ENCODE results near the gene ITCH. TPM values are rescaled to one million over a fixed set of nuclear protein-coding genes. Genes with fewer than 3 reads are reported as not detected.

Gene ITCH
- total and polyA plus RNA-seq, 2 of the 8 experiments (the other 6 are each of a cell fraction or from before 2014, with no cell fraction given), result 3.9 to 45.2 TPM

DNA sequence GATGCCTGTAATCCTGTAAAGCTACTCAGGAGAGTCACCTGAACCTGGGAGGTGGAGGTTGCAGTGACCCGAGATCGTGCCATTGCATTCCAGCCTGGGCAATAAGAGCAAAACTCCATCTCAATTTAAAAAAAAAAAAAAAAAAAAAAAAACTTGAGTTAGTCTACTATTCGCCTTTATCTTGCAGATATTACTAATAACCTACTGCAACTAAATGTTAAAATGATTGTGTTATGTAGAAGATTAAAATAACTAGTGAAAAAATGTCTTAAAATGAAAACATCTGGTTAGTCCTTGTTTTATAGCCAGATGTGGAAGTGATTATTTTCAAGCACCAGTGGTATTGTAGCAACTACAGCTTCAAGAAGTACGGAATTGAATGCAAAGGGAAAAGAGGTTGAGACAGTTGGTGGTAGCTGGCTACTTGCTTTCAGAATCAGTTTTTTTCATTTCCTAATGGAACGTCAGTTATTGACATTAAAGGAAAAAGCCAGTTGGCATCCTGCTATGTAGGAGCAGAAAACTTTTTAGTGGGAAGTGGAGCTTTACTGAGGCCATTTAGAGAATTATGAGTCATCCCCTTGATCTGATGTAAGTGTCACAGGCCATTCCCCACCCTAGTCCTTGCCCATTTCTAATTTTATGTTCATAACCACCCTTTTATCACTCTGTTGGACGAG is 109.3 kb downstream of the ITCH start (continued):
- TF ChIP-seq HDAC2 (IDR thresholded peaks at IDR 0.05; ENCODE audit: borderline replicate concordance in 1 of 2, low read depth in 2 of 2, low read length in 2 of 2) (no peak), CHD1 (IDR thresholded peaks at IDR 0.05; ENCODE audit: low read depth, low read length) (no peak), SIX5 (IDR thresholded peaks at IDR 0.05; ENCODE audit: low read depth, low read length) (no peak), RAD21 (IDR thresholded peaks at IDR 0.05 in 1 of 2, conservative IDR thresholded peaks at IDR 0.05 in 1 of 2; ENCODE audit: low read depth in 2 of 2, low read length in 2 of 2) (no peak), FOSL1 (IDR thresholded peaks at IDR 0.05; ENCODE audit: insufficient read depth, low read depth, low read length) (no peak)
- TF ChIP-seq, protein P1, sequence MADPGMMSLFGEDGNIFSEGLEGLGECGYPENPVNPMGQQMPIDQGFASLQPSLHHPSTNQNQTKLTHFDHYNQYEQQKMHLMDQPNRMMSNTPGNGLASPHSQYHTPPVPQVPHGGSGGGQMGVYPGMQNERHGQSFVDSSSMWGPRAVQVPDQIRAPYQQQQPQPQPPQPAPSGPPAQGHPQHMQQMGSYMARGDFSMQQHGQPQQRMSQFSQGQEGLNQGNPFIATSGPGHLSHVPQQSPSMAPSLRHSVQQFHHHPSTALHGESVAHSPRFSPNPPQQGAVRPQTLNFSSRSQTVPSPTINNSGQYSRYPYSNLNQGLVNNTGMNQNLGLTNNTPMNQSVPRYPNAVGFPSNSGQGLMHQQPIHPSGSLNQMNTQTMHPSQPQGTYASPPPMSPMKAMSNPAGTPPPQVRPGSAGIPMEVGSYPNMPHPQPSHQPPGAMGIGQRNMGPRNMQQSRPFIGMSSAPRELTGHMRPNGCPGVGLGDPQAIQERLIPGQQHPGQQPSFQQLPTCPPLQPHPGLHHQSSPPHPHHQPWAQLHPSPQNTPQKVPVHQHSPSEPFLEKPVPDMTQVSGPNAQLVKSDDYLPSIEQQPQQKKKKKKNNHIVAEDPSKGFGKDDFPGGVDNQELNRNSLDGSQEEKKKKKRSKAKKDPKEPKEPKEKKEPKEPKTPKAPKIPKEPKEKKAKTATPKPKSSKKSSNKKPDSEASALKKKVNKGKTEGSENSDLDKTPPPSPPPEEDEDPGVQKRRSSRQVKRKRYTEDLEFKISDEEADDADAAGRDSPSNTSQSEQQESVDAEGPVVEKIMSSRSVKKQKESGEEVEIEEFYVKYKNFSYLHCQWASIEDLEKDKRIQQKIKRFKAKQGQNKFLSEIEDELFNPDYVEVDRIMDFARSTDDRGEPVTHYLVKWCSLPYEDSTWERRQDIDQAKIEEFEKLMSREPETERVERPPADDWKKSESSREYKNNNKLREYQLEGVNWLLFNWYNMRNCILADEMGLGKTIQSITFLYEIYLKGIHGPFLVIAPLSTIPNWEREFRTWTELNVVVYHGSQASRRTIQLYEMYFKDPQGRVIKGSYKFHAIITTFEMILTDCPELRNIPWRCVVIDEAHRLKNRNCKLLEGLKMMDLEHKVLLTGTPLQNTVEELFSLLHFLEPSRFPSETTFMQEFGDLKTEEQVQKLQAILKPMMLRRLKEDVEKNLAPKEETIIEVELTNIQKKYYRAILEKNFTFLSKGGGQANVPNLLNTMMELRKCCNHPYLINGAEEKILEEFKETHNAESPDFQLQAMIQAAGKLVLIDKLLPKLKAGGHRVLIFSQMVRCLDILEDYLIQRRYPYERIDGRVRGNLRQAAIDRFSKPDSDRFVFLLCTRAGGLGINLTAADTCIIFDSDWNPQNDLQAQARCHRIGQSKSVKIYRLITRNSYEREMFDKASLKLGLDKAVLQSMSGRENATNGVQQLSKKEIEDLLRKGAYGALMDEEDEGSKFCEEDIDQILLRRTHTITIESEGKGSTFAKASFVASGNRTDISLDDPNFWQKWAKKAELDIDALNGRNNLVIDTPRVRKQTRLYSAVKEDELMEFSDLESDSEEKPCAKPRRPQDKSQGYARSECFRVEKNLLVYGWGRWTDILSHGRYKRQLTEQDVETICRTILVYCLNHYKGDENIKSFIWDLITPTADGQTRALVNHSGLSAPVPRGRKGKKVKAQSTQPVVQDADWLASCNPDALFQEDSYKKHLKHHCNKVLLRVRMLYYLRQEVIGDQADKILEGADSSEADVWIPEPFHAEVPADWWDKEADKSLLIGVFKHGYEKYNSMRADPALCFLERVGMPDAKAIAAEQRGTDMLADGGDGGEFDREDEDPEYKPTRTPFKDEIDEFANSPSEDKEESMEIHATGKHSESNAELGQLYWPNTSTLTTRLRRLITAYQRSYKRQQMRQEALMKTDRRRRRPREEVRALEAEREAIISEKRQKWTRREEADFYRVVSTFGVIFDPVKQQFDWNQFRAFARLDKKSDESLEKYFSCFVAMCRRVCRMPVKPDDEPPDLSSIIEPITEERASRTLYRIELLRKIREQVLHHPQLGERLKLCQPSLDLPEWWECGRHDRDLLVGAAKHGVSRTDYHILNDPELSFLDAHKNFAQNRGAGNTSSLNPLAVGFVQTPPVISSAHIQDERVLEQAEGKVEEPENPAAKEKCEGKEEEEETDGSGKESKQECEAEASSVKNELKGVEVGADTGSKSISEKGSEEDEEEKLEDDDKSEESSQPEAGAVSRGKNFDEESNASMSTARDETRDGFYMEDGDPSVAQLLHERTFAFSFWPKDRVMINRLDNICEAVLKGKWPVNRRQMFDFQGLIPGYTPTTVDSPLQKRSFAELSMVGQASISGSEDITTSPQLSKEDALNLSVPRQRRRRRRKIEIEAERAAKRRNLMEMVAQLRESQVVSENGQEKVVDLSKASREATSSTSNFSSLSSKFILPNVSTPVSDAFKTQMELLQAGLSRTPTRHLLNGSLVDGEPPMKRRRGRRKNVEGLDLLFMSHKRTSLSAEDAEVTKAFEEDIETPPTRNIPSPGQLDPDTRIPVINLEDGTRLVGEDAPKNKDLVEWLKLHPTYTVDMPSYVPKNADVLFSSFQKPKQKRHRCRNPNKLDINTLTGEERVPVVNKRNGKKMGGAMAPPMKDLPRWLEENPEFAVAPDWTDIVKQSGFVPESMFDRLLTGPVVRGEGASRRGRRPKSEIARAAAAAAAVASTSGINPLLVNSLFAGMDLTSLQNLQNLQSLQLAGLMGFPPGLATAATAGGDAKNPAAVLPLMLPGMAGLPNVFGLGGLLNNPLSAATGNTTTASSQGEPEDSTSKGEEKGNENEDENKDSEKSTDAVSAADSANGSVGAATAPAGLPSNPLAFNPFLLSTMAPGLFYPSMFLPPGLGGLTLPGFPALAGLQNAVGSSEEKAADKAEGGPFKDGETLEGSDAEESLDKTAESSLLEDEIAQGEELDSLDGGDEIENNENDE (IDR thresholded peaks at IDR 0.05; ENCODE audit: insufficient replicate concordance, low read length), result no peak
- TF ChIP-seq, protein P2, sequence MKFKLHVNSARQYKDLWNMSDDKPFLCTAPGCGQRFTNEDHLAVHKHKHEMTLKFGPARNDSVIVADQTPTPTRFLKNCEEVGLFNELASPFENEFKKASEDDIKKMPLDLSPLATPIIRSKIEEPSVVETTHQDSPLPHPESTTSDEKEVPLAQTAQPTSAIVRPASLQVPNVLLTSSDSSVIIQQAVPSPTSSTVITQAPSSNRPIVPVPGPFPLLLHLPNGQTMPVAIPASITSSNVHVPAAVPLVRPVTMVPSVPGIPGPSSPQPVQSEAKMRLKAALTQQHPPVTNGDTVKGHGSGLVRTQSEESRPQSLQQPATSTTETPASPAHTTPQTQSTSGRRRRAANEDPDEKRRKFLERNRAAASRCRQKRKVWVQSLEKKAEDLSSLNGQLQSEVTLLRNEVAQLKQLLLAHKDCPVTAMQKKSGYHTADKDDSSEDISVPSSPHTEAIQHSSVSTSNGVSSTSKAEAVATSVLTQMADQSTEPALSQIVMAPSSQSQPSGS (IDR thresholded peaks at IDR 0.05; ENCODE audit: low read length), result no peak
